ENCODE results near the gene ALOX5.

Gene ALOX5

DNA sequence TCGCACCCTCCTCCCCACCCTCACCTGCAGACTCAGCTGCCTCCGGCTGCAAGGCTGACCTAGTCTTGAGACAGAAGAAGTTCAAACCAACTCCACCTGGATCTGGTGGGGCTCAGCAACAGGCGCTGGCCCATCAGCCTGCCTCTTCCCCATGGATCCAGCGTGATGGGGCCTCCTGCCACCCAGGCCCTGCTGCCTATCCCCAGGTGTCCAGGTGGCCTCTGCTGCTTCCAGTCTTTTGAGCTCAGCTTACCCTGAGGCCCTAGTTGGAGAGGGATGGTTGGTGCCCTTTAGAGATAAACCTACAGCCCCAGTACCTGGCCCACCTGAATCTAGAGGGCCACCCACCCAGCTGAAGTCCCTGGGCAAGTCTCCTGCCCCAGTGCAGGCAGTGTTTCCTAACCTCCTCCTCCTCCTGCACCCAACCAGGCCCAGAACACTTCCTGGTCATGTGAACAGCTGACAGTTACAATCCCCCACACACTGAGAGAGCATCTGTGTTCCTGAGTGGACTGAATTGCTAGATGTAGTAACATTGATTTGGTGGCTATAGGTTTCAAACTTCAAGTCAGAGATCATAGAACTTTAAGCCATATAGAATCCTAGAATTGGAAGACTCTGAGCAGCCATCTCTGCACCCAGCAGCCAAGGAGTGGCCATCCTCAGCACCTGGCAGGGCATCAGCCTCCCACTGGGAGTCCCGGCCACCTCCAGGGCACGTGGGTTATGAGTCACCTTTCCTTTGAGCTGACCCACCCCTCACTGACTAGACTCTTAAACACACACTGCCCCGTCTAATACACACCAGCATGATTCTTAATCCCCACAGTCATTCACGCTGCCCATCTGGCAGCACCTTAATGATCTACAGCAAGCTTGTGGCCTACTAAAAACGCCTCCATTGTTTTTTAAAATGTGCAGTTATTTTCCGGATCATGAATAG lies 51.9 kb downstream of the ALOX5 start:
- DNase-seq, result no peak

DNA sequence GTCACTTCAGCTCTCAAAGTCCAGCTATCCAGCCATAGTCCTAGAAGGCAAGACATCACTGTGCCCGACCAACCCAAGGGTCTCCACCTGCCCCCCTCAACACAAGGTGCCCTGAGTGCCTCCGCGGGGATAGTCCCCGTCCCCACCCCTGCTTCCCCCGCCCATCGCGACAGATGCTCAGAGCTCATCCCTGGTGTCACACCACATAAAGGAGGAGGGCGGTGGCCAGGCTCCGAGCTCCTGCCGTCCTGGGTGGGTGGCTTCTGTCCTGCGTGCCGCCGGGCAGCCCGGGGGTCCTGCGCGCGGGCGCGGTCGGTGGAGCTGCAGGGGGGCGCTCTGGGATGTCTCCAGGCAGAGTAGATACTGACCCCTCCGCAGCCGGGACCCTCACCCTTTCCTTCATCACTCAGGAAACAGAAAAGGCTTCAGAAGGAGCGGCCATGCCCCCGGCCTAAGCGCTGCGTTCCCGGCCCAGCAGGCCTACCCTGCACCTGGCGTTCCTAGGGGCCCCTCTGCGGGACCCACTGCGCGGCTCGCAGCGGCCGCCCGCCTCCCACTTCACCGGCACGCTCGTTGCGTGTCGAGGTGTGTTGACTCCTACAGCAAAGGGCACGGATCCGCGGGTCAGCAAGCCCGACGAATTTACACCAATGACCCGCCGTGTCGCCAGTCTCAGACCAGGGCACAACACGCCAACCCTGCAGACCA lies 53.4 kb downstream of the ALOX5 start:
- no peak for DNase-seq

DNA sequence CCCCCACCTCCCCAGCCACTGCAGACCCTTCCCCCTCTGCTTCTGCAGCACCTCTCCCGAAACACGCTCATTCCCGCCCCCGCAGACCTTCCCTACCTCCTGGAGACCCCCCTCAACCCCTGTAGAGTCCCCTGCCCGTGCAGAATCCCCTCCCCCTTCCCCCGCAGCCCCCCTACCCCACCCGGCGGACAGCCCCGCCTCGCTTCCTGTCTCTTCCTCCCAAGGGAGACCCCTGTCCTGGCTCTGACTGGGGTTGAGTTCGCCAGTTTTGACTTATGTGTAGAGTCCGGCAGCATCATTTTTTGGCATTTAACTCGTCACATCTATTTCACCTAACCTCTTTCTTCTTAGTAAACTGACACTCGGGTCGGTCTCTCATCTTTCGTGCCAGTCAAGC lies 54.0 kb downstream of the ALOX5 start:
- DNase-seq, result no peak

DNA sequence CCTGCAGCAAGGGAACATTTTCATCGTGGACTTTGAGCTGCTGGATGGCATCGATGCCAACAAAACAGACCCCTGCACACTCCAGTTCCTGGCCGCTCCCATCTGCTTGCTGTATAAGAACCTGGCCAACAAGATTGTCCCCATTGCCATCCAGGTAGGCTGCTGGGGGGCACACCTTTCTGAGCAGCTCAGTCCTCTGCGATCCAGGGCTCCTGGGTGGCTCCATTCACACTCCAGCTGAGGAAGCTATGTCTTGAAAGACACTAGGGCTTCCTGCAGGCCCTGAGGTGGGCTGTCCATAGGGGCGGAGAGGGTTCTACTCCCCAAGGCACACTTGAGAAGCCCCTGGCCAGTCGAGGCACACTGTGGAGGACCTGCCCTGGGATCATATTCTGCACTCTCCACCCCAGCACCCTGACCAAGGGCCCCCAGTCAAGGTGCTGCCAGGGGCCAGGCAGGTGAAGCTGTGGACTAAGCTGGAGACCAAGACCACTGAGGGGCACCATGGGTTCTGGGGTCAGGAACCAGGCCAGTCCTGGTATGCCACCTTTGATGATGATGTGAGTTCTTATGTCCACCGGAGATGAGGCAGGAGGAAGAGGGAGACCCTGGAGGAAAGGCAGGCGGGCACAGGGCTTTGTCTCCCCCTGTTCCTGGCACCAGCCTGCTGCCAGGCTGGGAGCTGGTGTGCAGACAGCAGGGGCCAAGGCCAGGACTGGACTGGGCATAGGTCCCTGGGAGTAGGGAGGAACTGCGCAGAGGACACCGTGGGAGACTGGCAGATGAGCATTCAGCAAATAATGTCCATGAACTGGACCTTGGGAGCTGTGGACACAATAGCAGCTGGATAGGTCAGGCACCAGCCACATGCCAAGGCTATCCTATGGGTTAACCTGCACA lies 54.8 kb downstream of the ALOX5 start:
- no peak for DNase-seq

DNA sequence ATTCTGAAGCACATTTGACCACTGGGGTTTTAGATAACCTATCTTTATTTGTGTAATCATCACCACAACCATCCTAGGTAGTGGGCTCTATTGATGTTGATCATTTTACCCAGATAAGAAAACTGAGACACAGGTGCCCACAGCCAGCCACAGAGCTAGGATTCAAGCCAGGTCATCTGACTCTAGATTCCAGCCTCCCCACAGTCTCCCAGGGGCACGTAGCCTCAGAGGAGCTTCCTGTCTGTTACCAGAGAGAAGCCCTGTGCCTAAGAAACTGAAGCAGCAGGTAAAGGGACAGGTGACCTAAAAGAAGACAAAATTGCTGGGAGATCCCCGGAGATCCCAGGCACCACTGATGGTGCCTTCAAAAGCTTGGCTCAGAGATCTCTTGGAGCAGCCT lies 55.8 kb downstream of the ALOX5 start:
- no peak for DNase-seq

DNA sequence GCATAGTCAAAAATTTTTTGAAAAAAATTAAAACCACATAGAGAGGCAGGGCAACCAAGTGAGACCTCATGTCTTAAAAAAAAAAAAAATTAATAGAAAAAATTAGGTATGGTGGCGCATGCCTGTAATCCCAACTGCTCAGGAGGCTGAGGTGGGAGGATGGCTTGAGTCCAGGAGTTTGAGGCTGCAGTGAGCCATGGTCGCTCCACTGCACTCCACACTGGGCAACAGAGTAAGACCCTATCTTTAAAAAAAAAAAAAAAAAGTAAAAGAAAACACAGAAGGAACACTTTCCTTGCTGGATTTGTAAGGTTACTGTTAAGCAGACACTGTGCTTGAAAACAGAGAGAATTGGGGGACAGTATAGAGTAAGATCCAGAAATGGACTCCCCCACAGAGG lies 58.1 kb downstream of the ALOX5 start:
- DNase-seq, result no peak

DNA sequence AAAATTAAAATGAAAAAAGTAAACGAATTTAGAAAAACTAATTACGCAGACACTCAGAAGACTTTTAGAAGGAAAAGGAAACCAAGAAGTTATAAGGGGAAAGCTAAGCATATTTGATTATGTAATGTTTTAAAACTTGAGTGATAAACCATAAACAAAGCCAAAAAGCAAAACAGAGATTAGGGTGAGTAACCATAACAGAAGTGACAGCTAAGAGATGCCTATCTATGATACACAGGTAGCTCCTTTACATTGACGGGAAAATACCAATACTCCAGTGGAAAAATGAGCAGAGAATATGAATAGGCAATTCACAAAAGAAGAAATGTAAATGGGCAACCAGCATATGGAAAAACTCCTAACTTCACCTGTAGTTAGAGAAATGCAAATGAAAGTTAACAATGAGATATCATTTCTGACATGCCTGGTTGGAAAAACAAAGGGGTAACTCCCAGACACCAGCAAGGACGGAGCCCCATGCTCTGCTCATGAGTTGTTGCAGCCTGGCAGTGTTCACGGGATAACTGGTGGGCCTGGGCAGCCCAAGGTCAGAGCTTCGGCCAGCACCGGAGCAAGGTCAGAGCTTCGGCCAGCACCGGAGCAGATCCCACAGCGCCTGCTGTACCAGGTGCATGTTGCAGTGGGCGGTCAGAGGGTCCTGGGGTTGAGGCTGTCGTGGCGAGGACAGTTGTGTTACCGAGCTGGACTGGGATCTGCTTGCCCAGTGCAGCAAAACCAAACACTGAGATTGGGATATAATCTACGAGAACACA lies 58.9 kb downstream of the ALOX5 start:
- no peak for DNase-seq

DNA sequence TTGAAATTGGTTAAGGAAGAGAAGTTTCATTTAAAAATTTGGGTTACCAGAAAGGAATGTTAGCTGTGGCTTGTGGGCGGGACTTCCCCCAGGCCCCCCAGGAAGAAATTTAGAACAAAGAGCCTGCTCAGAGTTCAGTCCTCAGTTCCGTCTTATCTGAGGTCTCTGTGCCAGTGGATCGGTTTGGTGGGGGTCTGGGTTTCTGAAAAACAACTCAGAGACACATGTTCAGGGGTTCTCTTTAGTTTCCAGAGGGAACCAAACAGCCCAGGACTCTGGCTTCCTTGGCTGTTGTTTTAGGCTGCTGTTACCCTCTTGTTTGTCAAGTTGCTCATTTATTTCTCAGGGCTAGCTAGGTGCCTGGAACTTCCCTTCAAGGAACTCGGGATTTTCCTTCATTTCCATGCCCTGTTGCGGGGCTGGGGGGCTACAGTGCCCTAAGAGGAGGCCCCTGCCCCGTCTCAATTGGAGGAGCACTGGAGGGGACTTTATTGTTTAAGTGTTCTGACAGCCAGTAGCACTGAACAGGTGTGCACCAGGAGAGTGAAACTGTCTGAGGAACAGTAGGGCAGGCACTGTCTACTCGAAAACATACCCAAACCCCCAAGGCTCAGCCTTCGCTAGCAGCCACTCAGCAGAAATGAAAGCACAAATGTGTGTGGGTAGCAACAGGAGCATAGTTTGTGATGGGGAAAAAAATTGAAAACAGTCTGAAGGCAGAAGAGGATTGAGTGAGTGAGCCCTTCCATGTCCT lies 59.9 kb downstream of the ALOX5 start:
- no peak for DNase-seq

DNA sequence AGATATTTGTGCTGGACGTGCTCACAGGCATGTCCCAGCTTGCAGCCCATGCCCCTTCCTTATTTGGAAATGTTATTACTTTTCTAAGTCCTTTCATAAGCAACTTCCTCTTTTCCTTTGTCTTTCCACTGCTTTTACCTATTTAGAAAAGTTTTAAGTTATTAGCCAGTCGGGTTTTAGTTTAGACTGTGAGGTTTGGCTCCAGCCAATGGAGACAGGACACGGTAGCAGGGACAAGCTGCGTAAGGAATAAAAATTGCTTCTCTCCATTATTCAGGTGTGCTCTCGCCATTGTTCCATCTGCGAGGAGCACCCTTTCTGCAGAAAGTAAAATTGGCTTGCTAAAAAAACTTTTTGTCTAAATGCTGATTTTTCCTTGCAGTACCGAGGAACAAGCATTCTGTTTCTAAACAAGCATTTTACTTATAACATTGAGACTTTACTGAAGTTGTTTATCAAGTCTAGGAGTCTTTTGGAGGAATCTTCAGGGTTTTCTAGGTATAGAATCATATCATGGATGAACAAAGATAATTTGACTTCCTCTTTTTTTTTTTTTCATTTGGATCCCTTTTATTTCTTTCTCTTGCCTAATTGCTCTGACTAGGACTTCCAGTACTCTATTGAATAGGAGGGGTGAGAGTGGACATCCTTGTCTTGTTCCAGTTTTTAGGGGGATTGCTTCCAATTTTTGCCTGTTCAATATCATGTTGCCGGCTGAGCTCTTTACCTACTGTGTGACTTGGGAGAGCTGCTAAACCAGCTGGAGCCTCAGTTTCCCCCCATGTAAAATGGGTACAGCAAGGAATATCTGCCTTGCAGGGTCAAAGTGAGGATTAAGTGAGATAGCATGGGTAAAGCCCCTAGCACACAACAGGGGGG lies 63.8 kb downstream of the ALOX5 start:
- DNase-seq, result no peak

DNA sequence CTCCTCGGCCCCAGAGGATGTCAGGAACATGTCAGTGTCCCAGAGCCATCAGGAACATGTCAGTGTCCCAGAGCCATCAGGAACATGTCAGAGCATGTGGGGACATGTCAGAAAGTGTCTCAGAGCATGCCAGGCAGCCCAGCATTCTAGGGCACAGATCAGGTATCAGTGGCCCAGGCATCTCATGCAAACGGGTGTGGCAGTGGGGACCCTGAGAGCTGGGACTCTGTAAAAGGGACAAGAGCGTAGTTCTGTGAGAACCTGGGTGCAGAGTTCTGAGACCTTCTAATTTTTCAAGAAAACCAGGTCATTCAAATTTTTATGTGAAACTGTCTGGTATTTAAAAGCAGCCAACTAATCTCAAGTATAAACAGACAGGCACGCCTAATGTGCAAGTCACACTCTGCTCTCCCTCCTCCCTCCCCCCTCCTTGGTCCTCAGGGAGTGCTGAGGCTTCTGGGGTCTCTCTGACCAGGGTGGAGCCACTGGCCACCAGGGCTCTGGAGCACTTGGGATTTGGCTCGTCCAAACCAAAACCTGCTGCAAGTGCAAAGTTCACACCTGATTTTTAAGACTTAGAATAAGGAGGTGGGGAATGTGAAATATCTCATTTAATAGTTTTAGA lies 64.6 kb downstream of the ALOX5 start:
- no peak for DNase-seq

DNA sequence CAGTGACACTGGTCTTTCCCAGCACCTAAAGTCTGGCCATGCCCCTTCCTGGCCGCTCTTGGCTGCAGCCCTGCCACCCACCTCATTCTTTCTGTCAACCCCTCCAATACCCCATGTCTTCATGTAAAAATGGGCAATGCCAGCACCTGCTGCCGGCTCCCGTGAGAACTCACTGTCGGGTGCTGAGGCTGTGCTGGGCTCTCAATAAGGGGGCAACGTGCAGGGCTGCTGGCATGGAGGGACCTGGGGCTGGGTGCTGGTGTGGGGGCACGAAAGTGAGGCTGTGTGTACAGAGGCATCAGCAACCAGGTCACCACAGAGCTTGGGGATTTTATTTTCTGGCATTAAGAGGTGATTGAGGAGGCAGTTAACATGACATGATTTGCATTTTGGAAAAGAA lies 65.3 kb downstream of the ALOX5 start:
- DNase-seq, result no peak

DNA sequence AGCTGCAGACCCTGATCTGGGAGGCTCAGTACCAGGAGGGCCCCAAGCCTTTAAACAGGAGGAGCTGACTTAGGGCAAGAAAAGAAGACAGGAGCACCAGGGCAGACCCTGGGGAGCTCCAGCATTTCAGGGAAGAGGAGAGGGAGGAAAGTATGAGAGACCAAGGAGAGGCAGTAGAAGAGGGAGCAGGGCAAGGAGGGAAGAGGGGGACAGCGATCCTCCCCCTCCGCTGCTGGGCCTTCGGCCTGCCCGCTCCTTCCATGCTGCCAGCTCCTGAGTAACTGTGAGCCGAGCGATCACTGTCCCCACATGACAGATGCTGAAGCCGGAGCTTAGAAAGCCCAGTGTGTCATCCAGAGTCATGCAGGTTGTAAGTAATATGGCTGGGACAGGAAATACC lies 65.9 kb downstream of the ALOX5 start:
- DNase-seq, result no peak

DNA sequence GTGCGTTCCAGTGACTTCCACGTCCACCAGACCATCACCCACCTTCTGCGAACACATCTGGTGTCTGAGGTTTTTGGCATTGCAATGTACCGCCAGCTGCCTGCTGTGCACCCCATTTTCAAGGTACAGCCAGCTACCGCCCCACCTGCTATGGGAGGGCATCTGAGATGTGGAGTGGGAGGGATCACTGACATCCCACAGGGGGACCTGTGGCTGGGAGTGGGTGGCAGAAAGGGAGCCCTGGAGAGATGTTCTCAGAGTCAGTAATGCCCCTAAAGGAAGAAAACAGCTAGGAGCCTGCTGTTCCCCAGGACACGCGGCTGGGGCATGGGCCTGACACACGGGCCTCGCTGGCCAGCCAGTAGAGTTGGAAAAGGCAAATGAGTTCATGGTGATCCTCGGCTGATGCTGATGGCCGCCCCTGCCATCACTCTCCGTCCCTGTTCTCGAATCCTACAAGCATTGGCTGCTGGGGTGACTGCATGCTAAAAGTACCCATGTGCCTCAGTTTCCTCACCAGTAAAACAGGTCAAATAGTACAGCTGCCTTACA lies 66.6 kb downstream of the ALOX5 start:
- no peak for DNase-seq

DNA sequence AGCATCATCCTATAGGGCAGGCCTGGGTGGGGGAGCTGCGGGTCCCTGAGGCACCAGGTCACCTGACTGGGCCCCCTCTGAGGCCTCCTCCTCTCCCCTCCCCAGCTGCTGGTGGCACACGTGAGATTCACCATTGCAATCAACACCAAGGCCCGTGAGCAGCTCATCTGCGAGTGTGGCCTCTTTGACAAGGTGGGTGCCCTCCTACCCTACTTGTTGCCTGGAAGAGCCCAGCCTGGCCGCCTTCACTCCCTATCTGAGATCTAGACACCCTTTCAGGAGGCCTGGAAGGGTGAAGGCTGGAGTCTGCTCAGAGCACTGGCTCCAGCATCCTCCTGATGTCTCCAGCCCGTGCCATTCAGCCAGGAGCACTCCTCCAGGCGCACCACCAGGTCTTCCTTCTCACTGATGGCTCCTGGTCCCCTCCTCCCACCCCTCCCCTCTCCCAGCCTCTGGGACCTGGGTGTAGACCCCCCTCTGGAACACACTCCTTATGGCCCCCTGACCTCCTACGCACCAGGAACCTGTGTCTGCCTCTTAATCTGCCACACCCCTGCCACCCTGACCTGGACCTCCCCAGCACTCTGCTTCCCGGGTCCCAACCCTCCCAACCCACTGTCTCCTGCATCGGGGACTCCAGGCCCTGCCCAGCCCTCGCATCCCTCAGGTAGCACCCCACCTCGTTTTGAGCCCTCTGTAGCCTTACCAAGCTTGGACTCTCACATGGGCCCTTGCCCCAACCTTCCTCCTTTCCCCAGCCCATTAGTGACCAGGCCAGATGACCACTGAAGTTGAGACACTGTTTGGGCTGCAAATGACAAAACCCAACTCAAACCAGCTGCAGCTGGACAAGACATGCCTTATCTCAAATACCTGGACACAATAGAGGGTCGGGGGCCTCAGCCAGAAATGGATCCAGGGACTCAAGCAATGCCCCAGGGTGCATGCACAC lies 67.5 kb downstream of the ALOX5 start:
- no peak for DNase-seq

DNA sequence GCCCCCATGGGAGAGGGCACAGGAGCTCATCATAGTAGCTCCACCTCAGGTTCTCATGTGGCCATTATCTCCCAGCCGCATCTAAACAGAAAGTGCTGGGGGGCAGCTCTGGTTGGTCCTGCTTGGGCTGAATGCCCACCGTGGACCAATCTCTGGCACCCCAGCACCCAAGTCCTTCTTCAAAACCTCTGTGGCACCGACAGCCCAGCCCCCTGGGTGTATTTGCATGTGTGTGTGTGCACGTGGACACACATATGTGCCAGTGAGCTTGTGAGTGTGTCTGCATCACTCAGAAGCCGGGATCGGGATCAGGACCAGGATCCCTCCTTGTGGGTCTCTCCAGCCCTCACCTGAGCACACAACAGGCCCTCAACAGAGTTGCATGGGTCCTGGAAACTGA lies 68.2 kb downstream of the ALOX5 start:
- no peak for DNase-seq

DNA sequence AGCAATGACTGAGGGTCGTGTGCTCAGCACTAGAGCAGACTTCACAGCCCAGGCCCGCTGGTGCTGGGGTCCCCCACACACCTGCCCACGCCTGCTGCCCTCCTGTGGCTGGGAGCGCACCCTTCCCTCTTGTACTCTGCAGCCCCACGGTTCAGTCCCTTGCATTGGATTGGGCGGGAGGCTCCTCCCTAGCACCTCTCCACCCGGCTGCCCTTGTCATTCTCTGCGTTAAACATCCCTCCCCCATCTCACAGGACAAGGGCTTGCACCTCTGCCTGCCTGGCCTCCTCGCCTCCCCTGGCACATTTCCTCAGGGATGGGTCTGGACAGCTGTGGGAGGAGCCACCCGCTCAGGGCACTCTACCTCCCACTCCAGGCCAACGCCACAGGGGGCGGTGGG lies 68.6 kb downstream of the ALOX5 start:
- DNase-seq, result no peak

DNA sequence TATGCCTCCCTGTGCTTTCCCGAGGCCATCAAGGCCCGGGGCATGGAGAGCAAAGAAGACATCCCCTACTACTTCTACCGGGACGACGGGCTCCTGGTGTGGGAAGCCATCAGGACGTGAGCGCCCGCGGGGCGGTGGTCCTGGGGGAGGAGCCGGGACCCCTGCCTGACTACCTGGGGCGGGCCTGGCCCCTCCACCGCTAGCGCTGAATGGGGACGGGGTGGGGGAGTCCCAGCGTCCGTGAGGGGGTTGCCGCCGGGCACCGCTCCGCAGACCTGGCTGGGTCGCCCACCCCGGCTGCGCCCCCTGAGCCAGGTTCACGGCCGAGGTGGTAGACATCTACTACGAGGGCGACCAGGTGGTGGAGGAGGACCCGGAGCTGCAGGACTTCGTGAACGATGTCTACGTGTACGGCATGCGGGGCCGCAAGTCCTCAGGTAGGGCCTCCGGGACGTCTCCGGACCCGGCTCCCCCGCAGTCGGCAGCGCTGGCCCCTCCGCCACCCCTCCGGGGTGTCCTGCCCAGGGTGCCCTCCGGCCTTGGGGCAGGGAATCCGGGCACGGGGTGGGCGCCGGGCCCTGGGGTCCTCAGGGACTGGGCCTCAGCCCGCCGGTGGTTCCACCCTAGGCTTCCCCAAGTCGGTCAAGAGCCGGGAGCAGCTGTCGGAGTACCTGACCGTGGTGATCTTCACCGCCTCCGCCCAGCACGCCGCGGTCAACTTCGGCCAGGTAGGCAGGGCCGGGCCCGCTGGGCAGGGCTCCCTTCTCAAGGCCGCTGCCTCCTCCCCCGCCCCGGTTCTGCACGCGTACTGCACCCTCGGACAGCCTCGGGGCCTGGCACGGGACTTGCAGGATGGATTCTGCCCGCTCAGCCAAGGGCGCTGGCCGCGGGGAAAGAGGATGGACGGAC lies 69.3 kb downstream of the ALOX5 start:
- no peak for DNase-seq

DNA sequence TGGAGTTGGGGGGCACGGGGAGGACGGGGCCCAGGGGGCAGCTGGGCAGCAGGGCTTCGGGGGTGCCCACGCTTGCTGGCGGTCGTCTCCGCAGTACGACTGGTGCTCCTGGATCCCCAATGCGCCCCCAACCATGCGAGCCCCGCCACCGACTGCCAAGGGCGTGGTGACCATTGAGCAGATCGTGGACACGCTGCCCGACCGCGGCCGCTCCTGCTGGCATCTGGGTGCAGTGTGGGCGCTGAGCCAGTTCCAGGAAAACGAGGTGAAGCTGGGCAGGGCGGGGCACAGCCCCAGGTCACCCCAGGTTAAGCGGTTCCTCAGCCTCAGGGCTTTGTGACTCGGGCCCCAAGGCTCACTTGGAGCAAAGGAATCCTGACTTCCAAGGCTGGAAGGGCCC lies 70.0 kb downstream of the ALOX5 start:
- no peak for DNase-seq
